ENCODE data around the gene NR2F1. TPM values are rescaled to one million over a fixed set of nuclear protein-coding genes. Genes with fewer than 3 reads are reported as not detected.

NR2F1 gene
- total and polyA plus RNA-seq, 2 donors (not counting 1 experiment from before 2014, with no cell fraction given) = not detected

- Mint-ChIP-seq H3K9me3 (ENCODE audit: insufficient read depth) (no peaks in the 10 kb centered on the region), H3K27ac (no peak overlapping the region), H3K4me3 (peak overlapping the region; percentile 33), H3K27me3 (peaks cover 7% of the 10 kb centered on the region), H3K4me1 (peaks cover 22% of the 10 kb centered on the region)
- H4K20me1 ChIP-seq (ENCODE audit: control insufficient read depth, insufficient read depth, low read length, poor library complexity, severe bottlenecking) = no peaks in the 10 kb centered on the region
- no peak overlapping the region for H2AFZ ChIP-seq (ENCODE audit: insufficient read depth, low read depth, low read length, poor library complexity, severe bottlenecking)
- no peak overlapping the region for H3K9ac ChIP-seq (ENCODE audit: low read length)
- H3K4me1 ChIP-seq (ENCODE audit: control insufficient read depth in 2 of 2, insufficient read depth in 2 of 2, low read length in 2 of 2) = peaks cover 5 to 16% of the 10 kb centered on the region in 2 donors
- no peak for TF ChIP-seq CTCF (IDR thresholded peaks at IDR 0.05)
- TF ChIP-seq EZH2 (IDR thresholded peaks at IDR 0.05; ENCODE audit: borderline replicate concordance, insufficient read depth, low read depth, low read length, poor library complexity, severe bottlenecking) = no peak
- no peaks in the 10 kb centered on the region for H3K79me2 ChIP-seq (ENCODE audit: control insufficient read depth, insufficient read depth, low read length)
- H3K4me3 ChIP-seq (ENCODE audit: control extremely low read depth in 1 of 5, extremely low read depth in 1 of 5, insufficient read depth in 1 of 5, low read depth in 2 of 5, low read length in 4 of 5) = no peak overlapping the region
- no peak overlapping the region for H3K4me2 ChIP-seq (replicated peaks; ENCODE audit: low read depth, low read length, poor library complexity, severe bottlenecking)
- ChIA-PET POLR2A (no interaction called here), CTCF (no interaction called here)
- WGBS (ENCODE audit: insufficient coverage) = 45% methylated on average over 2 of the region's 4 CpGs
- DNase-seq = peak; percentile 63
- H3K9me3 ChIP-seq (ENCODE audit: control extremely low read depth in 1 of 3, control insufficient read depth in 2 of 3, insufficient read depth in 1 of 3, low read length in 2 of 3) = no peaks in the 10 kb centered on the region
- peaks cover 0 to 8% (median 3%) of the 10 kb centered on the region in 4 experiments for H3K27me3 ChIP-seq (replicated peaks in 1 of 4; ENCODE audit: control extremely low read depth in 1 of 4, control insufficient read depth in 3 of 4, insufficient read depth in 4 of 4, low read length in 3 of 4)
- intact Hi-C loops (cut with micrococcal nuclease) = no loop called here
- no peaks in the 10 kb centered on the region for H3K36me3 ChIP-seq (replicated peaks in 1 of 2; ENCODE audit: control extremely low read depth in 1 of 2, control insufficient read depth in 1 of 2, extremely low read depth in 1 of 2, insufficient read depth in 2 of 2, low read length in 1 of 2)
- peak; percentile 12 for ATAC-seq (ENCODE audit: low read depth)
- no peak overlapping the region for H3K27ac ChIP-seq (ENCODE audit: low read length in 2 of 2)
These were observed 39.3 kb downstream of the NR2F1 start for GRCh38 chr5:93622240-93622885.

GRCh38 chr5:93623153-93623552 lies 40.1 kb downstream of the NR2F1 start:
- Histone ChIP-seq H3K27me3 (replicated peaks in 1 of 4; ENCODE audit: control extremely low read depth in 1 of 4, control insufficient read depth in 3 of 4, insufficient read depth in 4 of 4, low read length in 3 of 4) (peaks cover 0 to 8% (median 3%) of the 10 kb centered on the region in 4 experiments), H2AFZ (ENCODE audit: insufficient read depth, low read depth, low read length, poor library complexity, severe bottlenecking) (no peak overlapping the region), H3K9me3 (ENCODE audit: control extremely low read depth in 1 of 3, control insufficient read depth in 2 of 3, insufficient read depth in 1 of 3, low read length in 2 of 3) (no peaks in the 10 kb centered on the region), H3K4me1 (ENCODE audit: control insufficient read depth in 2 of 2, insufficient read depth in 2 of 2, low read length in 2 of 2) (peaks cover 5 to 16% of the 10 kb centered on the region in 2 donors), H4K20me1 (ENCODE audit: control insufficient read depth, insufficient read depth, low read length, poor library complexity, severe bottlenecking) (no peaks in the 10 kb centered on the region), H3K9ac (ENCODE audit: low read length) (no peak overlapping the region), H3K79me2 (ENCODE audit: control insufficient read depth, insufficient read depth, low read length) (no peaks in the 10 kb centered on the region), H3K27ac (ENCODE audit: low read length in 2 of 2) (no peak overlapping the region), H3K4me2 (replicated peaks; ENCODE audit: low read depth, low read length, poor library complexity, severe bottlenecking) (no peak overlapping the region), H3K4me3 (ENCODE audit: control extremely low read depth in 1 of 5, extremely low read depth in 1 of 5, insufficient read depth in 1 of 5, low read depth in 2 of 5, low read length in 4 of 5) (no peak overlapping the region), H3K36me3 (replicated peaks in 1 of 2; ENCODE audit: control extremely low read depth in 1 of 2, control insufficient read depth in 1 of 2, extremely low read depth in 1 of 2, insufficient read depth in 2 of 2, low read length in 1 of 2) (no peaks in the 10 kb centered on the region)
- CTCF ChIA-PET = no interaction called here
- no peak for DNase-seq
- H3K9me3 Mint-ChIP-seq (ENCODE audit: insufficient read depth) = no peaks in the 10 kb centered on the region
- intact Hi-C loops (cut with micrococcal nuclease) = no loop called here
- 80% methylated on average over 1 of the region's 4 CpGs for WGBS (ENCODE audit: insufficient coverage)
- H3K27me3 Mint-ChIP-seq = peaks cover 7% of the 10 kb centered on the region
- TF ChIP-seq CTCF (IDR thresholded peaks at IDR 0.05) (no peak), EZH2 (IDR thresholded peaks at IDR 0.05; ENCODE audit: borderline replicate concordance, insufficient read depth, low read depth, low read length, poor library complexity, severe bottlenecking) (no peak)
- no peak overlapping the region for H3K27ac Mint-ChIP-seq
- peaks cover 22% of the 10 kb centered on the region for H3K4me1 Mint-ChIP-seq
- no peak overlapping the region for H3K4me3 Mint-ChIP-seq
- no peak for ATAC-seq (ENCODE audit: low read depth)
- POLR2A ChIA-PET = no interaction called here
